Spleen (tissue), 7 donors: Measurements from ENCODE around the gene EPHA8.

Experiments used
- CTCF ChIP-seq, 11 experiments: fragments of 200-600 bp in 7 of 11; fragments of 450-650 bp in 4 of 11; sonication (generic) in 4 of 11; IDR thresholded peaks in 8 of 11; conservative IDR thresholded peaks in 3 of 11; 1 replicate in 7 of 11; 2 replicates in 4 of 11; pipeline versions ENCODE4 v1.4.0 to v1.8.0; 2016 to 2021; ENCODE audit warnings: antibody characterized with exemption in 11 of 11, inconsistent platforms in 4 of 11, mild to moderate bottlenecking in 1 of 11
- POLR2A ChIP-seq, 3 donors: fragments of 450-650 bp; IDR thresholded peaks; one replicate each; pipeline ENCODE4 v1.5.1; 2017; ENCODE audit warnings: antibody characterized with exemption in 3 of 3, mild to moderate bottlenecking in 1 of 3
- POLR2AphosphoS5 ChIP-seq, 3 donors: sonication (generic); formaldehyde crosslinking; IDR thresholded peaks; one replicate each; pipeline ENCODE4 v1.5.1; 2017; ENCODE audit warnings: antibody characterized with exemption in 3 of 3
- donor health status: DM: no; HTN: no; CAD: no; lungs with moderate emphysema.
- donor health status: DM: no; HTN: no; CAD: no.
- donor health status: DM: no; HTN: no; CAD: no.

DNA sequence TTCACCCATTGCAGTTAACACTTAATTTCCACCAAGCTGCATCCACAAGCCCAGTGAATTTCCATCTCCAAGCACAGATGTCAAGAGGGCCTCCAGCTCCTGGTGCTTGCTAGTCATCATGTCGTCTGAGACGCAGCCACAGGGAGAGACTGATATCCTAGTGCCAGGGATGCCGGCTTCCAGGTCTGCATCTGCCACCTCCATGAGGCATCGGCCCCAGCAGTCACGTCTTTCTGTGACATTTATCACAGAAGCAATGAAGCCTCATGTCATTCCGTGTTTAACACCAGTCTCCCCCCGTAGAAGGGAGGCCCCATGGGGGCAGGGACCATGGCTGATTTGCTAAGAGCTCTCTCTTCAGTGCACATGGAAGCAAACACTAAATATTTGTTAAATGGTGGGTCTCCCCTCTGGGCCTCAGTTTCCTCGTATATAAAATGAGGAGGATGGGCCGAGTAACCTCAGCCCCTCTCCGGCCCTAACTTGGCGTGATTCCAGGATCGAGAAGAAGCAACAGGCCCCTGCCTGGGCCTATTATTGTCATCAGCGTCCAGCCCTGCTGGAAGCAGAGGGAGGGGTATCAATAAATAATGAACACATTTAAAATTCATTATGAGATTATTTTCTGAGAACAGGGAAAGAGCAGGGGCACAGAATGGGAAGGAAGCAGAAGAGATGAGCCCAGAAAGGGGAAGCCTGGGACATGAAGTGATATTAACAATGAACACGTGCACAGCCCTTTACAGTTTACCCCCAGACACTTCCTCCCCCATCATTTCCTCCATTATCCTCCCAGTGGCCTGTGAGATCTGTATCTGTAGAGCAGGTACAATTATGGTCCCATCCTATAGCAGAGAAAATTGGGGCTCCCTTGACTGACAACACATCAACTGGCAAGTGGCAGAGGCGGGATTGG is 88.9 kb downstream of the EPHA8 start:
- TF ChIP-seq CTCF (IDR thresholded peaks at IDR 0.05 in 8 of 11, conservative IDR thresholded peaks at IDR 0.05 in 3 of 11) (no peak), POLR2A (IDR thresholded peaks at IDR 0.05) (no peak), POLR2AphosphoS5 (IDR thresholded peaks at IDR 0.05) (no peak)
